Natural killer cell treated with Interleukin-12 subunit alpha and Interleukin-12 subunit beta and Interleukin-15 and Interleukin-18, amount 100 ng/mL, for 72 hours (primary cell): Measurements from ENCODE around the gene XXYLT1. TPM values are rescaled to one million over a fixed set of nuclear protein-coding genes. Genes with fewer than 3 reads are reported as not detected.
A peak's percentile ranks its signal among the peaks of the same experiment; 100 is the strongest.
"Not testable (repeated sequence)": the region's sequence is repeated elsewhere in the genome, so short reads cannot be mapped to it uniquely, and the experiment has no call there.

ENCODE experiments used
- ATAC-seq, 2 donors: fragments of 150-1000 bp; cut with Tn5 transposase in 1 of 2; sonication (Bioruptor Pico), chemical (Tn5 transposase) in 1 of 2; 2 replicates each; pipeline ENCODE4 v1.10.0; 2021
- DNase-seq: peaks from one replicate; pipeline ENCODE4 v3.0.0; 2022; ENCODE audit warnings: low spot score
- H3K27ac Mint-ChIP-seq, 2 donors: 1 replicate in 1 of 2; 2 replicates in 1 of 2; pipeline ENCODE4 v1.8.0; 2022; ENCODE audit warnings: mixed read lengths in 2 of 2, mild to moderate bottlenecking in 1 of 2, moderate library complexity in 1 of 2
- H3K27me3 Mint-ChIP-seq, 2 donors: 1 replicate in 1 of 2; 2 replicates in 1 of 2; pipeline ENCODE4 v1.8.0; 2022; ENCODE audit warnings: mixed read lengths in 2 of 2
- H3K36me3 Mint-ChIP-seq: one replicate; pipeline ENCODE4 v1.8.0; 2022; ENCODE audit warnings: mixed read lengths
- H3K4me1 Mint-ChIP-seq, 2 donors: 1 replicate in 1 of 2; 2 replicates in 1 of 2; pipeline ENCODE4 v1.8.0; 2022; ENCODE audit warnings: low read depth in 2 of 2, mixed read lengths in 2 of 2, mild to moderate bottlenecking in 1 of 2
- H3K4me3 Mint-ChIP-seq: one replicate; pipeline ENCODE4 v1.8.0; 2022; ENCODE audit warnings: mixed read lengths
- H3K9me3 Mint-ChIP-seq: 2 replicates; pipeline ENCODE4 v1.8.0; 2022; ENCODE audit warnings: mixed read lengths
- total RNA-seq, 2 donors: library from RNA; stranded (reverse); gene quantifications; one replicate each; pipeline ENCODE4 v1.2.3, GENCODE V29; 2022

Gene XXYLT1
- total RNA-seq, 2 donors from 2014 or later, result 10.5 to 16.2 TPM

GRCh38 chr3:195221015-195221853 is 49.7 kb downstream of the XXYLT1 start:
- H3K27ac Mint-ChIP-seq, result no peak overlapping the region
- DNase-seq, result no peak

GRCh38 chr3:195219351-195220230 is 51.4 kb downstream of the XXYLT1 start:
- ATAC-seq (no peak), DNase-seq (no peak)
- Mint-ChIP-seq H3K4me3 (no peak overlapping the region), H3K27me3 (no peaks in the 10 kb centered on the region), H3K27ac (no peak overlapping the region), H3K9me3 (no peaks in the 10 kb centered on the region), H3K36me3 (no peaks in the 10 kb centered on the region), H3K4me1 (peaks cover 0 to 6% of the 10 kb centered on the region in 2 donors)

More at GRCh38 chr3:195221015-195221853, 49.7 kb downstream of the XXYLT1 start:
- no peaks in the 10 kb centered on the region for H3K9me3 Mint-ChIP-seq
- peak in 1 of 2 donors; percentile 31 for ATAC-seq
- H3K27me3 Mint-ChIP-seq, result no peaks in the 10 kb centered on the region
- peaks cover 0 to 6% of the 10 kb centered on the region in 2 donors for H3K4me1 Mint-ChIP-seq
- H3K4me3 Mint-ChIP-seq, result no peak overlapping the region
- no peaks in the 10 kb centered on the region for H3K36me3 Mint-ChIP-seq

- not testable (repeated sequence) for H3K4me3 Mint-ChIP-seq, H3K27ac Mint-ChIP-seq, DNase-seq, H3K9me3 Mint-ChIP-seq, H3K27me3 Mint-ChIP-seq, H3K36me3 Mint-ChIP-seq, H3K4me1 Mint-ChIP-seq, ATAC-seq
Measured at GRCh38 chr3:195218331-195218730, 52.6 kb downstream of the XXYLT1 start.

- not testable (repeated sequence) for ATAC-seq, H3K36me3 Mint-ChIP-seq, H3K4me3 Mint-ChIP-seq, H3K27me3 Mint-ChIP-seq, DNase-seq, H3K9me3 Mint-ChIP-seq, H3K27ac Mint-ChIP-seq
- peaks cover 5 to 12% of the 10 kb centered on the region in 2 donors for H3K4me1 Mint-ChIP-seq
Measured at GRCh38 chr3:195215576-195215975, 55.4 kb downstream of the XXYLT1 start.

- Mint-ChIP-seq H3K9me3 (no peaks in the 10 kb centered on the region), H3K27me3 (no peaks in the 10 kb centered on the region), H3K4me3 (no peak overlapping the region), H3K4me1 (peaks cover 5 to 12% of the 10 kb centered on the region in 2 donors), H3K27ac (no peak overlapping the region), H3K36me3 (no peaks in the 10 kb centered on the region)
- no peak for DNase-seq
- ATAC-seq, result no peak
Measured at GRCh38 chr3:195214381-195214780, 56.6 kb downstream of the XXYLT1 start.

GRCh38 chr3:195213639-195214315 is 57.2 kb downstream of the XXYLT1 start:
- Mint-ChIP-seq H3K4me1 (peaks cover 5 to 10% of the 10 kb centered on the region in 2 donors), H3K36me3 (no peaks in the 10 kb centered on the region), H3K27ac (no peak overlapping the region), H3K4me3 (no peak overlapping the region), H3K27me3 (no peaks in the 10 kb centered on the region), H3K9me3 (no peaks in the 10 kb centered on the region)
- no peak for DNase-seq
- ATAC-seq, result no peak

GRCh38 chr3:195212749-195213375 is 58.1 kb downstream of the XXYLT1 start:
- Mint-ChIP-seq H3K36me3 (no peaks in the 10 kb centered on the region), H3K27me3 (no peaks in the 10 kb centered on the region), H3K27ac (no peak overlapping the region), H3K4me3 (no peak overlapping the region), H3K4me1 (peaks cover 5 to 13% of the 10 kb centered on the region in 2 donors), H3K9me3 (no peaks in the 10 kb centered on the region)
- DNase-seq, result no peak
- no peak for ATAC-seq

GRCh38 chr3:195212033-195212748 is 58.8 kb downstream of the XXYLT1 start:
- ATAC-seq, result no peak
- H3K9me3 Mint-ChIP-seq, result no peaks in the 10 kb centered on the region
- H3K4me3 Mint-ChIP-seq, result no peak overlapping the region
- H3K36me3 Mint-ChIP-seq, result no peaks in the 10 kb centered on the region
- no peaks in the 10 kb centered on the region for H3K27me3 Mint-ChIP-seq
- DNase-seq, result no peak
- peaks cover 5 to 13% of the 10 kb centered on the region in 2 donors for H3K4me1 Mint-ChIP-seq
- no peak overlapping the region for H3K27ac Mint-ChIP-seq

GRCh38 chr3:195210266-195210973 is 60.5 kb downstream of the XXYLT1 start:
- peaks cover 6 to 15% of the 10 kb centered on the region in 2 donors for H3K4me1 Mint-ChIP-seq
- no peaks in the 10 kb centered on the region for H3K36me3 Mint-ChIP-seq
- H3K9me3 Mint-ChIP-seq, result no peaks in the 10 kb centered on the region
- no peak overlapping the region for H3K4me3 Mint-ChIP-seq
- DNase-seq (no peak), ATAC-seq (no peak)
- H3K27me3 Mint-ChIP-seq, result no peaks in the 10 kb centered on the region
- H3K27ac Mint-ChIP-seq, result no peak overlapping the region

- Mint-ChIP-seq H3K4me1 (peaks cover 11 to 19% of the 10 kb centered on the region in 2 donors), H3K36me3 (no peaks in the 10 kb centered on the region), H3K27ac (no peak overlapping the region), H3K4me3 (no peak overlapping the region), H3K9me3 (no peaks in the 10 kb centered on the region), H3K27me3 (no peaks in the 10 kb centered on the region)
- ATAC-seq, result no peak
- no peak for DNase-seq
Measured at GRCh38 chr3:195209847-195210265, 61.1 kb downstream of the XXYLT1 start.

GRCh38 chr3:195209083-195209846 is 61.7 kb downstream of the XXYLT1 start:
- Mint-ChIP-seq H3K36me3 (no peaks in the 10 kb centered on the region), H3K27me3 (no peaks in the 10 kb centered on the region), H3K4me3 (no peak overlapping the region), H3K9me3 (no peaks in the 10 kb centered on the region), H3K4me1 (peaks cover 17 to 25% of the 10 kb centered on the region in 2 donors), H3K27ac (no peak overlapping the region)
- no peak for ATAC-seq
- no peak for DNase-seq

GRCh38 chr3:195208631-195209030 is 62.3 kb downstream of the XXYLT1 start:
- Mint-ChIP-seq H3K27ac (peak overlapping the region in 1 of 2 donors; percentile 28), H3K4me3 (no peak overlapping the region), H3K27me3 (no peaks in the 10 kb centered on the region), H3K4me1 (peaks cover 24 to 30% of the 10 kb centered on the region in 2 donors), H3K36me3 (no peaks in the 10 kb centered on the region), H3K9me3 (no peaks in the 10 kb centered on the region)
- DNase-seq (no peak), ATAC-seq (no peak)
